ENCODE data around the gene EFEMP2.
A peak's percentile ranks its signal among the peaks of the same experiment; 100 is the strongest.

EFEMP2 gene

DNA sequence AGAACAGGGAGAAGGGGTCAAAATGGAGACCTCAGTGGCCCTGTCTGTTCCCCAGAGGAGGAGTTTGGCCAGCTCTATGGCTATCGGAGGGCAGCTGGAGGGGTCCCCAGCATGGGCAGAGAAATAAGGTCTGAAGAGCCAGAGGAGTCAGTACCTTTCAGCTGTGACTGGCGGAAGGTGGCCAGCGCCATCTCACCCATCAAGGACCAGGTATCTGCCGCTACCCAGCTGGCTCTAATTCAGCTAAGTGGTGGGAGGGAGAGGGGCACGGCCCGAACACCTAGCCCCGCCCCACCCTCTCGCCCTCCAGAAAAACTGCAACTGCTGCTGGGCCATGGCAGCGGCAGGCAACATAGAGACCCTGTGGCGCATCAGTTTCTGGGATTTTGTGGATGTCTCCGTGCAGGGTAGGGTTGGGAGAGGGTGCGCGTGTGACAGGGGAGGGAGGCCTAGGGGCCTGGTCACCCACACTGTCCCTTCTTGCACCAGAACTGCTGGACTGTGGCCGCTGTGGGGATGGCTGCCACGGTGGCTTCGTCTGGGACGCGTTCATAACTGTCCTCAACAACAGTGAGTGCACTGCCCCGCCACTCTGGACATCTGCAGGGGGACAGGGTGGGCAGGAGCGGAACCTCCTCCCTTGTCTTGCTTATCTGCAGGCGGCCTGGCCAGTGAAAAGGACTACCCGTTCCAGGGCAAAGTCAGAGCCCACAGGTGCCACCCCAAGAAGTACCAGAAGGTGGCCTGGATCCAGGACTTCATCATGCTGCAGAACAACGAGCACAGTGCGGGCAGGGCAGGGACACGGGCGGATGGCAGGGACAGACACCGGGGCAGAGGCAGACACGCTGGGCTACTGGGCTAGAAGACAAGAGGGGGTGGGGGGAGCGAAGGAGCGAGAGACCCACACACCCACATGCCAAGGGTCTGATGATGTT is 9.8 kb upstream of the EFEMP2 start:
- no peak for TF ChIP-seq CTCF (conservative IDR thresholded peaks at IDR 0.05; ENCODE audit: low read depth)
- ChIA-PET POLR2A (ENCODE audit: low non-redundant PET) (no interaction called here), CTCF (interaction anchor here (0.8 to 1.4 kb wide), 2 partner anchors 13 to 22 kb away, joined by 3 read pairs; partner anchors contain the start of gene MUS81)
- no peak for DNase-seq (ENCODE audit: low spot score)
- H3K27ac ChIP-seq = no peak overlapping the region; the same call in 1 of the 2 replicates

DNA sequence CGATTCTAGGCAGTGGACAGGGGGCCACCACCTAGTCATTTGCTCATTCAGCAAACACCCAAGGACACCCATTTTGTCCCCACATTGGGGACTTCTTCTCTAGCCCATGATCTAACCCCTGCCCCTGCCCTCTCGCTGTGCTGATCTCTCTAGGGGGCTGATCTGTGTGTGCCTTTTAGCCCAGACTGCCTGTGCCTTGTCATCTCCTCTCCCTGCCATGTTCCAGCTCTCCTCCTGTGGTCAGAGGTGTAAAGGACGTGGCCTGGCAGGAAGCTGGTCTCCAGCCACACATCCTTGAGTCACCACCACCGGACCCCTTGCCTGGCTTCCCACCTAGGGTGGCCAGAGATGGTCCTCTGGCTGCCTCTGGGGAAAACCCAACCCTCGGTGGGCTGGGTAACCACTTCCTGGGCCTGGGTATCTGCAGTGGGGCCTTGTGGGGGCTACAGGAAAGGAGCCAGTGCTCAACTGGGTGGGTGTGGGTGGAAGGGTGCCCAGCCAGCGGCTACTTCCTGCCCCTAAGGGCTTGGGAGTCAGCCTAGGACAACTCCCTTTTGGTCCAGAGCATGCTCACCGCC is 8.3 kb upstream of the EFEMP2 start:
- DNase-seq (ENCODE audit: low spot score) = no peak
- no peak for TF ChIP-seq CTCF (conservative IDR thresholded peaks at IDR 0.05; ENCODE audit: low read depth)
- CTCF ChIA-PET = interaction anchor here (1.4 kb wide), 1 partner anchor 21 kb away, joined by 3 read pairs; the partner anchor contains the start of gene MUS81
- POLR2A ChIA-PET (ENCODE audit: low non-redundant PET) = interaction anchor here (0.6 kb wide), 1 partner anchor 10 kb away, joined by 3 read pairs; the partner anchor contains the start of gene CCDC85B
- H3K27ac ChIP-seq = peak overlapping the region; percentile 46

- TF ChIP-seq CTCF (conservative IDR thresholded peaks at IDR 0.05; ENCODE audit: low read depth) = no peak
- H3K27ac ChIP-seq = peak overlapping the region; percentile 46; the same call in 1 of the 2 replicates
- CTCF ChIA-PET = interaction anchor here (0.6 kb wide), 1 partner anchor 155 kb away, joined by 3 read pairs; no protein-coding TSS in a partner anchor
- no peak for DNase-seq (ENCODE audit: low spot score)
- POLR2A ChIA-PET (ENCODE audit: low non-redundant PET) = no interaction called here
Observed at GRCh38 chr11:65880027-65880426, 7.4 kb upstream of the EFEMP2 start.

DNA sequence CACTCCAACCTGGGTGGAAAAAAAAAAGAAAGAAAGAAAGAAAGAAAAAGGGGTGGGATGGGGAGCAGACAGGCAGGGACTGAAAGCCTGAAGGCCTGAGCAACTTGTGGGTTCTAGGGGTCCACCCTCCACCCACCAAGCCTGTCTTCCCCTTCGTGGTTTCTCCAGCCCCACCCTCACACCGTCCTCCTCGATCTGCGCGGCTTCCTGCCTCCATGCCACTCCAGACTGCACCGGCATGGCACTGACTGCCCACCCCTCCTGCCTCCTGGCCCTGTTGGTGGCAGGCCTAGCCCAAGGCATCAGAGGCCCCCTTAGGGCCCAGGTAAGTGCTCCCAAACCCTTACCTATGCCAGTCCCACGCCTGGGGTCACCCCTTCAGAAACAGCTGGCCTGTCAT is 7.0 kb upstream of the EFEMP2 start, which contains the start of gene CTSW:
CTSW (plus strand) TSS at position 221 of the 400 bp plus-strand sequence; CDS start at position 239, 18 bp downstream.
- no peak for DNase-seq (ENCODE audit: low spot score)
- no peak for TF ChIP-seq CTCF (conservative IDR thresholded peaks at IDR 0.05; ENCODE audit: low read depth)
- CTCF ChIA-PET = interaction anchor here (0.6 kb wide), 1 partner anchor 156 kb away, joined by 3 read pairs; no protein-coding TSS in a partner anchor
- peak within 1 kb of the TSS; percentile 46 for H3K27ac ChIP-seq
- POLR2A ChIA-PET (ENCODE audit: low non-redundant PET) = no interaction called here

DNA sequence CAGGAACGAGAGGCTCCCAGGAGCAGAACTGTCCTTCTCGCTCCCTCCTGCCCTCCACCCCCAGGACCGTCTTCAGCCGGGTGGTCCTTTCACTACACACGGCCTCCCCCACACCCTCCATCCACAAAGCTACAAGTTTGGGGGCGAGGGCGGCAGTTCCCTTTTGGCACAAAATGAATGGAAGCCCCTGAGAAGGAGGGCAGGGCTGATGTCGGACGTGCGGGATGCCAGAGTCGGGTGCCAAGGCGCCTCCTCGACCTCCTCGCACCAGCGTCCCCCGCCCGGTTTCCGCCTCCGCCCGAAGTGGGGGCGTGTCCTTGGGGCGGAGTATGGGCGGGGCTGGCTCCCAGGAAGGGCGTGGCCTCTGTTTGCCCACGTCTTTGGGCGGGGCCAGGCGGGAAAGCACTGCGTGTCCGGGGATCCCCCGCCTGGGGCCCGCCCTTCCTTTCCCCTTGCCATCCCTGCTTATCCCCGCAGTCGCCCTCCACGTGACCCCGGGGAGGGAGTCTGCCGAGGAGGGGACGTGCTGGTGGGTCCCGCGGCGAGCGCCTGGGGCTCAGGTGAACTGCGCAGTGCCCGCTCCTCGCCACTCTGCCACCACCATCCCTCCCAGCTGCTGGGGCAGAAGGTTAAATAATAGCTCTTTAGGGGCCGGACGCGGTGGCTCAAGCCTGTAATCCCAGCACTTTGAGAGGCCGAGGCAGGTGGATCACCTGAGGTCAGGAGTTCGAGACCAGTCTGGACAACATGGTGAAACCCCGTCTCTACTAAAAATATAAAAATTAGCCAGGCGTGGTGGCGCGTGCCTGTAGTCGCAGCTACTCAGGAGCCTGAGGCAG is 937 bp upstream of the EFEMP2 start:
- no peak for TF ChIP-seq CTCF (conservative IDR thresholded peaks at IDR 0.05; ENCODE audit: low read depth)
- peak; percentile 87 for DNase-seq (ENCODE audit: low spot score)
- peak overlapping the region; percentile 82 for H3K27ac ChIP-seq
- ChIA-PET POLR2A (ENCODE audit: low non-redundant PET) (interaction anchor here (0.6 kb wide), 1 partner anchor 1565 kb away, joined by 3 read pairs; no protein-coding TSS in a partner anchor), CTCF (interaction anchor here (0.7 to 1.6 kb wide), 3 partner anchors 11 to 15 kb away, joined by 5 to 6 read pairs (median 6); partner anchors contain the start of gene FIBP)

Data from RWPE1 (cell line).